Measurements from ENCODE around the gene SIGLEC5.
"Not testable (repeated sequence)": the region's sequence is repeated elsewhere in the genome, so short reads cannot be mapped to it uniquely, and the experiment has no call there.

The SIGLEC5 gene

GRCh38 chr19:51630315-51630714 lies at the start of gene SIGLEC5:
SIGLEC5 (minus strand) TSS chr19:51630401; CDS start chr19:51630335, 66 bp downstream.
- Mint-ChIP-seq H3K4me3 (peak within 1 kb of the TSS; percentile 85), H3K4me1 (ENCODE audit: low read depth) (peaks cover 45% of the 10 kb centered on the region), H3K27ac (peak within 1 kb of the TSS; percentile 36), H3K36me3 (ENCODE audit: low read depth) (peaks cover 33% of the 10 kb centered on the region)
- intact Hi-C loops (cut with micrococcal nuclease); H3K27me3 Mint-ChIP-seq; H3K9me3 Mint-ChIP-seq: not testable (repeated sequence)

- intact Hi-C loops (cut with micrococcal nuclease): no loop called here
- Mint-ChIP-seq H3K27me3 (peaks cover 66% of the 10 kb centered on the region), H3K4me3 (no peak overlapping the region), H3K27ac (no peak overlapping the region), H3K9me3 (no peaks in the 10 kb centered on the region), H3K36me3 (ENCODE audit: low read depth) (no peaks in the 10 kb centered on the region), H3K4me1 (ENCODE audit: low read depth) (no peaks in the 10 kb centered on the region)
These were observed 46.4 kb upstream of the SIGLEC5 start for GRCh38 chr19:51676566-51677083.

GRCh38 chr19:51675911-51676565 lies 45.8 kb upstream of the SIGLEC5 start:
- H3K27ac Mint-ChIP-seq; H3K4me3 Mint-ChIP-seq; H3K4me1 Mint-ChIP-seq (ENCODE audit: low read depth); H3K9me3 Mint-ChIP-seq; intact Hi-C loops (cut with micrococcal nuclease); H3K36me3 Mint-ChIP-seq (ENCODE audit: low read depth): not testable (repeated sequence)
- peaks cover 64% of the 10 kb centered on the region for H3K27me3 Mint-ChIP-seq

- peaks cover 67% of the 10 kb centered on the region for H3K27me3 Mint-ChIP-seq
- no peaks in the 10 kb centered on the region for H3K36me3 Mint-ChIP-seq (ENCODE audit: low read depth)
- H3K4me3 Mint-ChIP-seq: no peak overlapping the region
- H3K27ac Mint-ChIP-seq: no peak overlapping the region
- intact Hi-C loops (cut with micrococcal nuclease): loop anchor here (5.0 kb wide), 1 partner anchor 109 kb away; no protein-coding TSS in a partner anchor
- H3K9me3 Mint-ChIP-seq: no peaks in the 10 kb centered on the region
- H3K4me1 Mint-ChIP-seq (ENCODE audit: low read depth): peaks cover 5% of the 10 kb centered on the region
These were observed 38.0 kb upstream of the SIGLEC5 start for GRCh38 chr19:51668216-51668615.

- Mint-ChIP-seq H3K4me3 (no peak overlapping the region), H3K9me3 (no peaks in the 10 kb centered on the region), H3K27me3 (peaks cover 77% of the 10 kb centered on the region), H3K27ac (no peak overlapping the region), H3K4me1 (ENCODE audit: low read depth) (peaks cover 13% of the 10 kb centered on the region), H3K36me3 (ENCODE audit: low read depth) (no peaks in the 10 kb centered on the region)
- intact Hi-C loops (cut with micrococcal nuclease): loop anchor here (5.0 kb wide), 2 partner anchors 112 to 167 kb away; no protein-coding TSS in a partner anchor
These were observed 34.8 kb upstream of the SIGLEC5 start for GRCh38 chr19:51664997-51665396.

GRCh38 chr19:51664131-51664530 lies 33.9 kb upstream of the SIGLEC5 start:
- intact Hi-C loops (cut with micrococcal nuclease): loop anchor here (5.0 kb wide), 1 partner anchor 168 kb away; no protein-coding TSS in a partner anchor
- peaks cover 70% of the 10 kb centered on the region for H3K27me3 Mint-ChIP-seq
- H3K36me3 Mint-ChIP-seq (ENCODE audit: low read depth): no peaks in the 10 kb centered on the region

GRCh38 chr19:51663650-51664049 lies 33.4 kb upstream of the SIGLEC5 start:
- intact Hi-C loops (cut with micrococcal nuclease): loop anchor here (5.0 kb wide), 1 partner anchor 169 kb away; no protein-coding TSS in a partner anchor
- Mint-ChIP-seq H3K27me3 (peaks cover 66% of the 10 kb centered on the region), H3K9me3 (no peaks in the 10 kb centered on the region)

More at GRCh38 chr19:51664131-51664530, 33.9 kb upstream of the SIGLEC5 start:
- Mint-ChIP-seq H3K4me1 (ENCODE audit: low read depth) (peaks cover 13% of the 10 kb centered on the region), H3K4me3 (no peak overlapping the region), H3K9me3 (no peaks in the 10 kb centered on the region), H3K27ac (no peak overlapping the region)

GRCh38 chr19:51660975-51661600 lies 30.9 kb upstream of the SIGLEC5 start:
- Mint-ChIP-seq H3K27ac (no peak overlapping the region), H3K9me3 (no peaks in the 10 kb centered on the region), H3K36me3 (ENCODE audit: low read depth) (no peaks in the 10 kb centered on the region), H3K4me3 (no peak overlapping the region), H3K27me3 (peaks cover 51% of the 10 kb centered on the region), H3K4me1 (ENCODE audit: low read depth) (peaks cover 36% of the 10 kb centered on the region)
- intact Hi-C loops (cut with micrococcal nuclease): loop anchor here (5.0 kb wide), 1 partner anchor 171 kb away; no protein-coding TSS in a partner anchor

More at GRCh38 chr19:51663650-51664049, 33.4 kb upstream of the SIGLEC5 start:
- H3K4me1 Mint-ChIP-seq (ENCODE audit: low read depth): peaks cover 15% of the 10 kb centered on the region
- no peak overlapping the region for H3K27ac Mint-ChIP-seq
- no peak overlapping the region for H3K4me3 Mint-ChIP-seq
- no peaks in the 10 kb centered on the region for H3K36me3 Mint-ChIP-seq (ENCODE audit: low read depth)

- Mint-ChIP-seq H3K4me3 (no peak overlapping the region), H3K9me3 (no peaks in the 10 kb centered on the region), H3K27me3 (peaks cover 10% of the 10 kb centered on the region), H3K27ac (no peak overlapping the region), H3K4me1 (ENCODE audit: low read depth) (peaks cover 73% of the 10 kb centered on the region), H3K36me3 (ENCODE audit: low read depth) (no peaks in the 10 kb centered on the region)
- intact Hi-C loops (cut with micrococcal nuclease): loop anchor here (5.0 kb wide), 1 partner anchor 232 kb away; no protein-coding TSS in a partner anchor
These were observed 24.6 kb upstream of the SIGLEC5 start for GRCh38 chr19:51654783-51655182.

- H3K36me3 Mint-ChIP-seq (ENCODE audit: low read depth): no peaks in the 10 kb centered on the region
- H3K27ac Mint-ChIP-seq: no peak overlapping the region
- peaks cover 79% of the 10 kb centered on the region for H3K4me1 Mint-ChIP-seq (ENCODE audit: low read depth)
- no peaks in the 10 kb centered on the region for H3K9me3 Mint-ChIP-seq
- H3K4me3 Mint-ChIP-seq: no peak overlapping the region
- intact Hi-C loops (cut with micrococcal nuclease): loop anchor here (5.0 kb wide), 1 partner anchor 231 kb away; no protein-coding TSS in a partner anchor
- peaks cover 10% of the 10 kb centered on the region for H3K27me3 Mint-ChIP-seq
These were observed 23.0 kb upstream of the SIGLEC5 start for GRCh38 chr19:51653162-51653561.

- H3K4me1 Mint-ChIP-seq (ENCODE audit: low read depth): peaks cover 79% of the 10 kb centered on the region
- no peak overlapping the region for H3K4me3 Mint-ChIP-seq
- H3K9me3 Mint-ChIP-seq: no peaks in the 10 kb centered on the region
- H3K36me3 Mint-ChIP-seq (ENCODE audit: low read depth): no peaks in the 10 kb centered on the region
- H3K27ac Mint-ChIP-seq: no peak overlapping the region
- peaks cover 10% of the 10 kb centered on the region for H3K27me3 Mint-ChIP-seq
- intact Hi-C loops (cut with micrococcal nuclease): loop anchor here (5.0 kb wide), 1 partner anchor 230 kb away; no protein-coding TSS in a partner anchor
These were observed 22.1 kb upstream of the SIGLEC5 start for GRCh38 chr19:51652266-51652665.

- Mint-ChIP-seq H3K4me1 (ENCODE audit: low read depth) (peaks cover 77% of the 10 kb centered on the region), H3K4me3 (peak overlapping the region; percentile 37), H3K27me3 (peaks cover 8% of the 10 kb centered on the region)
These were observed 21.1 kb upstream of the SIGLEC5 start for GRCh38 chr19:51651216-51651846.

GRCh38 chr19:51647318-51647717 lies 17.1 kb upstream of the SIGLEC5 start:
- no peaks in the 10 kb centered on the region for H3K9me3 Mint-ChIP-seq
- intact Hi-C loops (cut with micrococcal nuclease): no loop called here
- peaks cover 70% of the 10 kb centered on the region for H3K4me1 Mint-ChIP-seq (ENCODE audit: low read depth)
- H3K36me3 Mint-ChIP-seq (ENCODE audit: low read depth): peaks cover 27% of the 10 kb centered on the region
- no peak overlapping the region for H3K4me3 Mint-ChIP-seq
- peak overlapping the region; percentile 75 for H3K27ac Mint-ChIP-seq
- peaks cover 4% of the 10 kb centered on the region for H3K27me3 Mint-ChIP-seq

More at GRCh38 chr19:51651216-51651846, 21.1 kb upstream of the SIGLEC5 start:
- Mint-ChIP-seq H3K9me3 (no peaks in the 10 kb centered on the region), H3K36me3 (ENCODE audit: low read depth) (no peaks in the 10 kb centered on the region), H3K27ac (peak overlapping the region; percentile 76)
- intact Hi-C loops (cut with micrococcal nuclease): loop anchor here (5.0 kb wide), 1 partner anchor 229 kb away; no protein-coding TSS in a partner anchor

Measured in dendritic cell treated with granulocyte-macrophage colony-stimulating factor and Interleukin-4, amounts not matched to agents 40 ng/mL and 50 ng/mL, for 4 days (primary cell).